ENCODE data around the gene NOL7. TPM values are rescaled to one million over a fixed set of nuclear protein-coding genes. Genes with fewer than 3 reads are reported as not detected.

Gene NOL7
- total and polyA plus RNA-seq, 12 donors, result 42.4 to 111 (median 69.7) TPM

- no peaks in the 10 kb centered on the region for H3K9me3 ChIP-seq (replicated peaks in 1 of 3)
- WGBS, 4 donors, result 73 to 89% (median 86%) methylated on average over 1 of the region's 1 CpG
- H3K36me3 ChIP-seq (replicated peaks in 1 of 2), result peaks cover 0 to 3% of the 10 kb centered on the region in 2 donors
- H3K27ac ChIP-seq, result no peak overlapping the region
- H3K27me3 ChIP-seq, result no peaks in the 10 kb centered on the region
- no peak for DNase-seq
- no peak overlapping the region for H3K4me3 ChIP-seq
- no peak for TF ChIP-seq POLR2A (IDR thresholded peaks at IDR 0.05)
- no peak for TF ChIP-seq CTCF (IDR thresholded peaks at IDR 0.05)
- peaks cover 0 to 28% of the 10 kb centered on the region in 2 donors for H3K4me1 ChIP-seq (replicated peaks in 1 of 2)
- intact Hi-C loops (cut with DNase I), result no loop called here
Observed at GRCh38 chr6:13655700-13656099, 40.6 kb downstream of the NOL7 start.

- WGBS, 4 donors, result 98 to 100% (median 100%) methylated on average over 1 of the region's 1 CpG
- H3K4me3 ChIP-seq, result no peak overlapping the region
Observed at GRCh38 chr6:13660273-13660672, 45.1 kb downstream of the NOL7 start.

GRCh38 chr6:13660893-13661292, 45.8 kb downstream of the NOL7 start:
- no peaks in the 10 kb centered on the region for H3K27me3 ChIP-seq

More at GRCh38 chr6:13660273-13660672, 45.1 kb downstream of the NOL7 start:
- Histone ChIP-seq H3K36me3 (replicated peaks in 1 of 2) (no peaks in the 10 kb centered on the region), H3K4me1 (replicated peaks in 1 of 2) (peaks cover 12 to 54% of the 10 kb centered on the region in 2 donors), H3K9me3 (replicated peaks in 1 of 3) (no peaks in the 10 kb centered on the region), H3K27ac (no peak overlapping the region), H3K27me3 (no peaks in the 10 kb centered on the region)
- intact Hi-C loops (cut with DNase I), result no loop called here
- no peak for DNase-seq
- TF ChIP-seq POLR2A (IDR thresholded peaks at IDR 0.05) (no peak), CTCF (IDR thresholded peaks at IDR 0.05) (no peak)

GRCh38 chr6:13661647-13662046, 46.5 kb downstream of the NOL7 start:
- 76 to 95% (median 92%) methylated on average over 2 of the region's 2 CpGs for WGBS, 4 donors
- no peaks in the 10 kb centered on the region for H3K9me3 ChIP-seq (replicated peaks in 1 of 3)
- peaks cover 12 to 56% of the 10 kb centered on the region in 2 donors for H3K4me1 ChIP-seq (replicated peaks in 1 of 2)
- DNase-seq, result no peak
- H3K4me3 ChIP-seq, result no peak overlapping the region
- no peaks in the 10 kb centered on the region for H3K27me3 ChIP-seq
- intact Hi-C loops (cut with DNase I), result no loop called here
- no peaks in the 10 kb centered on the region for H3K36me3 ChIP-seq (replicated peaks in 1 of 2)
- TF ChIP-seq CTCF (IDR thresholded peaks at IDR 0.05) (no peak), POLR2A (IDR thresholded peaks at IDR 0.05) (no peak)
- H3K27ac ChIP-seq, result no peak overlapping the region

More at GRCh38 chr6:13660893-13661292, 45.8 kb downstream of the NOL7 start:
- Histone ChIP-seq H3K27ac (no peak overlapping the region), H3K4me1 (replicated peaks in 1 of 2) (peaks cover 12 to 54% of the 10 kb centered on the region in 2 donors), H3K4me3 (no peak overlapping the region), H3K9me3 (replicated peaks in 1 of 3) (no peaks in the 10 kb centered on the region), H3K36me3 (replicated peaks in 1 of 2) (no peaks in the 10 kb centered on the region)
- 93 to 100% (median 99%) methylated on average over 1 of the region's 1 CpG for WGBS, 4 donors
- no peak for TF ChIP-seq POLR2A (IDR thresholded peaks at IDR 0.05)
- intact Hi-C loops (cut with DNase I), result no loop called here
- DNase-seq, result no peak

GRCh38 chr6:13662651-13663334, 47.7 kb downstream of the NOL7 start:
- intact Hi-C loops (cut with DNase I), result no loop called here
- no peaks in the 10 kb centered on the region for H3K9me3 ChIP-seq (replicated peaks in 1 of 3)
- peaks cover 12 to 52% of the 10 kb centered on the region in 2 donors for H3K4me1 ChIP-seq (replicated peaks in 1 of 2)
- 63 to 75% (median 67%) methylated on average over 3 of the region's 3 CpGs for WGBS, 4 donors
- no peak overlapping the region for H3K4me3 ChIP-seq
- DNase-seq, result no peak
- H3K27ac ChIP-seq, result no peak overlapping the region
- TF ChIP-seq POLR2A (IDR thresholded peaks at IDR 0.05) (no peak), CTCF (IDR thresholded peaks at IDR 0.05) (no peak)
- H3K36me3 ChIP-seq (replicated peaks in 1 of 2), result no peaks in the 10 kb centered on the region
- no peaks in the 10 kb centered on the region for H3K27me3 ChIP-seq
